Stimulated activated CD8-positive, alpha-beta memory T cell treated with anti-CD3 and anti-CD28 coated beads, Interleukin-7, amount 100 ng/mL, for 24 hours (primary cell): ENCODE results near the gene CXCL16.

Experiments
- DNase-seq: peaks from one replicate; pipeline ENCODE4 v3.0.0-alpha.2; 2020; ENCODE audit warnings: low read depth

CXCL16 gene

DNA sequence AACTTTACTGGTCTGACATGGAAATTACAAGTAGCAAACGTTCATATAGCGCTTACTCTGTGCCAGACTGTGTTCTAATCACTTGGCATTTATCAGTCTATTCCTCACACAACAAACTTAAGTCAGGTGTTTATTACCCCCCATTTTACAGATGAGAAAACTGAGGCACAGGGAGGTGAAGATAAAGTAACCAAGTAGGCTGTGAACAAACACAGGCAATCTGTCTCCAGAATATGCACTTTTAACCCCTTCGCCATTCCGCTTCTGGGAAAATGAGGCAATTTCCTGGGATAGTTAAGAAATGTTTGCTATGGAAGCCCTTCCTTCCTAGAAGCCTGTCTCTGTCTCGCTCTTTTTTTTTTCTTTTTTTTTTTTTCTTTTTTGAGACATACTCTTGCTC is 12.2 kb upstream of the CXCL16 start:
- DNase-seq = no peak

GRCh38 chr17:4750606-4751005 is 10.9 kb upstream of the CXCL16 start:
- no peak for DNase-seq

GRCh38 chr17:4748686-4749085 is 9.0 kb upstream of the CXCL16 start:
- DNase-seq = no peak

DNA sequence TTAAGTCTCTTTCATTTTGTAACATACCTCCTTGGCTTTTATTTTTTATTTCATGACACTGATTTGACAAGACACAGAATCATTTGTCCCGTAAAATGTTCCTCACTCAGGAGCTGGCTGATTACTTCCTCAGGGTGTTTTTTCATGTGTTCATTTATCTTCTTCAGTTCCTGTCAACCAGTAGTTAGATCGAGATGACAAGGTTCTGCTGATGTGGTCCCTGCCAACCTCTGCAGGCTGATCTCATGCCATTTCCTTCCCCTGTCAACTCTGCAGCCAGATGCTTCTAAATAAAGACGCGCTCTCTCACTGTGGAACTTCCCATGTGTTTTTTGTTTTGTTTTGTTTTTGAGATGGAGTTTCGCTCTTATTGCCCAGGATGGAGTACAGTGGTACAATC is 8.1 kb upstream of the CXCL16 start:
- no peak for DNase-seq

DNA sequence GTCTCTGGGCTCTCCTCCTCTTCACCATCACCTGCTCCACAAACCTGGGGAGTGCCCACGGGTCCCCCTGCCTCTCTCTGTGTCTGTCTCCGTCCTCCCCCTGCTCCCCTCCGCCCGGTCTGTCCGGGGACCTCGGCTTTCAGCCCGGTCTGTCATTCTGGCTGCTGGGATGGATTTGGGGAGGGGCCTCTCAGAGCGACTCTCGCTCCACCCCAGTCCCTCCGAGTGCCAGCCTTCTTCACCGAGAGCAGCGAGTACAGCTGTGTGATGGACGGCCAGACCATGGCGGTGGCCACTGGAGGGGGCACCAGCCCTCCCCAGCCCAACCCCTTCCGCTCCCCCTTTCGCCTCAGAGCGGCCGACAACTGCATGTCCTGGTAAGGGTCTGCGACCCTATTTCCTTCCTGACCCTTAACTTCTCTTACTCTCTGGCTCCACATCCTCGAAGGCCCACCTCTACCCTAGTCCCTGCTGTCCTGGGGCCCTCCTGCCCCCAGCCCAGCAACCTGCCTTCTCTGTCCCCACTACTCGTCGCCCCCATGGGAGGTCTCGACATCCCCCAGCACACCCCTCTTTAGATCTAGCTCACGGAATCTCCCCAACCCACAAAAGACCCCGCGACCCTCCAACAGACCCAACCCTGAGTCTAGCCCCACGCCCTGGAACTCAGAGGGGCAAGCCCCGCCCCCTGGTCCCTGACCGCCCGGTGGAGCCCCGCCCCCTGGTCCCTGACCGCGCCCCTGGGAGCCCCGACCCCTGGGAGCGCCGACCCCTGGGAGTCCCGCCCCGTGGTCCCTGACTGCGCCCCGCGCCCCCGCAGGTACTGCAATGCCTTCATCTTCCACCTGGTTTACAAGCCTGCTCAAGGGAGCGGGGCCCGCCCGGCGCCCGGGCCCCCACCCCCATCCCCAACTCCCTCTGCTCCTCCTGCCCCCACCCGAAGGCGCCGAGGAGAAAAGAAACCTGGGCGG is 5.6 kb upstream of the CXCL16 start:
- no peak for DNase-seq

- DNase-seq = no peak
Measured at GRCh38 chr17:4743898-4744297, 4.2 kb upstream of the CXCL16 start.

DNA sequence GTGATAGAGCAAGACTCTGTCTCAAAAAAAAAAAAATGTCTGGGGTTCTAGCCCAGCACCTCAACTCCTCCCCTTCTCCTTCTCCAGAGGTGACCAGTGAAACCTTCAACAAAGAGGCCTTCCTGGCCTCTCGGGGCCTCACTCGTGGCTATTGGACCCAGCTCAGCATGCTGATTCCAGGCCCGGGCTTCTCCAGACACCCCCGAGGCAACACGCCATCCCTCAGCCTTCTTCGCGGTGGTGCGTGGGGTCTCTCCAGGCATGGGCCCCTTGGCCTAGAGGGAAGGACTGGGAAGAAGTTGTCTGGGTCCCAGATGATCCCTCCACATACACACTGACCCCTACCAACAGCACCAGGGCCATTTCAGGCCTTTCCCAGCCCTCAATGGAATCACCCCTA is 3.5 kb upstream of the CXCL16 start:
- no peak for DNase-seq

DNA sequence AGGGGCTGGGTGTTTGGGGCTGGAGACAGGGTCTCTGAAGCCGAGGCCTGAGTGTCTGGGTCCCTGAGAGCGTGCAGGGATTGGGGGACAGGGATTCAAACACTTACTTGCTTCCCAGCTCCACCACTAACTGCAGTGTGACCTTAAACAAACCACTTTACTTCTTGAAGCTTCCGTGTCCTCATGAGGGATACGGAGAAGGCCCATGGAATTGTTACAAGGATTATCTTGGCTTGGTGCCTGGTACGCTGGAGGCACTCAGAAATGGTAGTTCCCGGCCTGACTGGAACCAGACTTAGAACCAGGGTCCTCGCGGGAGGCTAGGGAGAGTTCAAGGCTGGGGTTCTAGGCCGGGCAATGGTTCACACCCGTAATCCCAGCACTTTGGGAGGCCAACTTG is 2.9 kb upstream of the CXCL16 start:
- no peak for DNase-seq

GRCh38 chr17:4742133-4742532 is 2.4 kb upstream of the CXCL16 start:
- no peak for DNase-seq

DNA sequence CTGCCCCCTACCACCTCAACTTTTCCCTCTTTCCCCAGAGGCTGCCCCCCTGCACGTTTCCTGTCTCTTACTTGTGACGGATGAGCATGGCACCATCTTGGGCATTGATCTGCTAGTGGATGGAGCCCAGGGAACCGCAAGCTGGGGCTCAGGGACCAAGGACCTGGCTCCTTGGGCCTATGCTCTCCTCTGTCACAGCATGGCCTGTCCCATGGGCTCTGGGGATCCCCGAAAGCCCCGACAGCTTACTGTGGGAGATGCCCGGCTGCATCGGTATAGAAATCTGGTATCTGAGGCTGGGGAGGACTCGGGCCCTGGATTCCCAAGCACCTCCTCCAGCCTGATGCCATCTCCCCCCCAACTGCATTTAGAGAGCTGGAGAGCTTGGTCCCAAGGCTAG is 1.8 kb upstream of the CXCL16 start:
- DNase-seq = no peak

GRCh38 chr17:4740584-4740983 is 856 bp upstream of the CXCL16 start:
- no peak for DNase-seq

GRCh38 chr17:4740025-4740351 is 260 bp upstream of the CXCL16 start:
- no peak for DNase-seq

GRCh38 chr17:4738136-4739121 is 1.3 kb downstream of the CXCL16 start:
- no peak for DNase-seq

GRCh38 chr17:4735876-4736651 is 3.7 kb downstream of the CXCL16 start:
- no peak for DNase-seq

DNA sequence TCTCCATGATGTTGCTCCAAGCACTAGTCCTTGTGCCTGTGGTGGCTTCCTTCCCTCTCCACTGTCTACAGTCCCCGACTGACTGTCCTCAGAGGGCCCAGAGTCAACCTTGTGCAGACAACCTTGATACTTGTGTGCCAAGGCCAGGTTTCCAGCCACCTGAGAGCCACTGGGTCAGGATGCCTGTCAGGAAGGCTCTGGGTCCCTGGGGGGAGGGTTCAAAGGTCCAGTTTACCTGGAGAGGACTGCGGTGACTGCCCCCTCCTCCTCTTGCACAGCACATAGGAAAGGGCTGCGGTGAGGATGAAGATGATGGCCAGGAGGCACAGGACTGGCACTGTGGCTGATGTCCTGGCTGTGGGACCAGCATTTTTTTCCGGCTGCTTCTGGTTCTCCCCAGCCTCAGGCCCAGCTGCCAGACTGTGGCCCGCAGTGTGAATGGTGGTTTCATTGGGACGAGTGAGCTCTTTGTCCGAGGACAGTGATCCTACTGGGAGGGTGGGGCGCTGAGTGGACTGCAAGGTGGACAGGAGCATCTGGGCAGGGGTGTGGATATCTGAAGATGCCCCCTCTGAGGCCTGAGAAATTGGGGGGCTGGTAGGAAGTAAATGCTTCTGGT is 4.8 kb downstream of the CXCL16 start:
- DNase-seq = no peak

GRCh38 chr17:4733073-4733531 is 6.6 kb downstream of the CXCL16 start:
- DNase-seq = no peak

- no peak for DNase-seq
Measured at GRCh38 chr17:4728124-4728523, 11.6 kb downstream of the CXCL16 start.

DNA sequence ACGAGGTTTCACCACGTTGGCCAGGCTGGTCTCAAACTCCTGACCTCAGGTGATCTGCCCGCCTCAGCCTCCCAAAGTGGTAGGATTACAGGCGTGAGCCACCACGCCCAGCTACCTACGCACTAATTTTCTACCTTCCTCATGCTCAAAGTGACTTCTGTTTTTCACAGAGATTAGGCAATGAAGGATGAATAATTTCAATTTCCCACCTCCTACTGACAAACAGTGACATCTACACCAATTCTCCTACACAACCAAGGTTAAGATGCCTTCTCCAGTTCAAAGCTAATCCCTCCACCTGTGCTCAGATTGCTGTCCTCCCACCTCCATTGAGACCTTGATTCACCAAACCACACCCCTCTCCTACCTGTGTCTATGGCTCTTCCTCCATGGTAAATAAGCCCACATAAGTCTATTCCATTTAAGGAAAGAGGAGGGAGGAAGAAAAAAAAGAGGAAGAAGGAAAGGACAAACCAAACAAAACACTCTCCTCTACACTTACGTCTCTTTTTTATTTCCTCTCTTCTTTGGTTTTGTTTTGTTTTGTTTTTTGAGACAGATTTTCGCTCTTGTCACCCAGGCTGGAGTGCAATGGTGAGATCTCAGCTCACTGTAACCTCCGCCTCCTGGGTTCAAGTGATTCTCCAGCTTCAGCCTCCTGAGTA is 13.9 kb downstream of the CXCL16 start:
- DNase-seq = no peak

- DNase-seq = no peak
Measured at GRCh38 chr17:4724650-4725049, 15.1 kb downstream of the CXCL16 start.

- no peak for DNase-seq
Measured at GRCh38 chr17:4722678-4723240, 17.0 kb downstream of the CXCL16 start.
